Erythroblast (primary cell): ENCODE measurements around the gene LANCL2.

ENCODE experiments used
- DNase-seq, 2 experiments: peaks; one replicate each; lab custom pipeline; 2025; lab: John Stamatoyannopoulos, UW
- GATA1 ChIP-seq: IDR thresholded peaks from 2 replicates; pipeline ENCODE4 v1.6.1; 2011; ENCODE audit warnings: low read depth, mild to moderate bottlenecking, control low read depth, low read length, moderate library complexity
- POLR2A ChIP-seq: IDR thresholded peaks from 2 replicates; pipeline ENCODE4 v1.6.1; 2011; ENCODE audit warnings: mild to moderate bottlenecking, low read length

The LANCL2 gene

GRCh38 chr7:55444786-55445185, 79.6 kb downstream of the LANCL2 start:
- no peak for DNase-seq

GRCh38 chr7:55448526-55448925, 83.4 kb downstream of the LANCL2 start:
- TF ChIP-seq GATA1 (no peak), POLR2A (no peak)
- DNase-seq = no peak

More at GRCh38 chr7:55444786-55445185, 79.6 kb downstream of the LANCL2 start:
- no peak for TF ChIP-seq GATA1
- TF ChIP-seq POLR2A = no peak

GRCh38 chr7:55449205-55449991, 84.3 kb downstream of the LANCL2 start:
- TF ChIP-seq POLR2A (no peak), GATA1 (no peak)
- DNase-seq = no peak

DNA sequence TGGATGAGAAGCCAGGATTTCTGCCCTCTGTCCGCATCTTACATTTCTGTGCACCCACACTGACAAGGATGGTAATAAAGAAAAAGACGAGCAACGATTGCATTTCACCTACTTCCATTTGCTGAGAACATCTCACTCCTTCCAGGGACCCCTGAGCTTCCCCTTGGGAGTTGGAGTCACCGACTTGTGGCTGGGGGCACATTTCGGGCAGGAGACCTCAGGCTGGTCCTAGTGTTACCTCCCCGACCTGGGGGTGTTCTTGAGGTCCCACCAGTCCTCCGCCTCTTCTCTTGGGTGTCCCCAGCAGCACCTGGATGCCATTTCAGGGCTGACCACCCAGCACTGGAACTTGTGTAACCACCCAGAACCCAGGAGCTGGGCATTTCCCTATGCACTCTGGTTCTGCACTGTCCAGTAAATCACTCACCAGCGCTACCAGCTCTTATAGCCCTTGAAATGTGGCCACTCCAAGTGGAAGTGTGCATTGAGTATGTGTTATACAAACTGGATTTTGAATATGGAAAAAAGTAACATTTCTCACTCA, 84.9 kb downstream of the LANCL2 start:
- no peak for DNase-seq

GRCh38 chr7:55452971-55453370, 87.8 kb downstream of the LANCL2 start:
- TF ChIP-seq GATA1 = no peak
- DNase-seq = no peak

More for the DNA sequence above, 84.9 kb downstream of the LANCL2 start:
- no peak for TF ChIP-seq GATA1

DNA sequence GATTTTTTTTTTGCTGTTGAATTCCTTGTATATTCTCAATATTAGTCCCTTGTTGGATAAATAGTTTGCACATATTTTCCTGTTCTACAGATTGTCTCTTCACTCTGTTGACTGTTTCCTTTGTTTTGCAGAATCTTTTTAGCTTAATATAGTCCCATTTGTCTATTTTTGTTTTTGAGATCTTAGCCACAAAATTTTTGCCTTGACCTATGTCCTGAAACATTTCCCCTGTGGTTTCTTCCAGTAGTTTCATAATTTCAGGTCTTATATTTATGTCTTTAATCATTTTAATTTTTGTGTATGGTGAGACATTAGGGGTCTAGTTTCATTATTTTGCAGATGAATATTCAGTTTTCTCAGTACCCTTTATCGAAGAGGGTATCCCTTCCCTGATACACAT, 92.7 kb downstream of the LANCL2 start:
- TF ChIP-seq POLR2A = no peak
- TF ChIP-seq GATA1 = no peak
- no peak for DNase-seq

DNA sequence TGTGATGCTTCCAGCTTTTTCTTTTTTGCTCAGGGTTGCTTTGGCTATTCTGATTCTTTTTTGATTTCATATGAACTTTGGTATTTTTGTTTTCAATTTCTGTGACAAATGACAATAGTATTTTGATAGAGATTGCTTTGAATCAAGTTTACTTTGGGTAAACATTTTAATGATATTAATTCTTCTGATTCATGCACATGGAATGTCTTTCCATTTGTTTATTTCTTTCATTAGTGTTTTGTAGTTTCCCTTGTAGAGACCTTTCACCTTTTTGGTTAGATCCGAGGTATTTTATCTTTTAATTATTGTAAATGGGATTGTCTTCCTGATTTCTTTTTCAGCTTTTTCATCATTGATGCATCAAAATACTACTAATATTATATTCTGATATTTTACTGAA, 93.2 kb downstream of the LANCL2 start:
- DNase-seq = no peak

GRCh38 chr7:55463686-55464262, 98.6 kb downstream of the LANCL2 start:
- no peak for DNase-seq
- TF ChIP-seq POLR2A (no peak), GATA1 (no peak)

More for the DNA sequence above, 93.2 kb downstream of the LANCL2 start:
- no peak for TF ChIP-seq GATA1
- no peak for TF ChIP-seq POLR2A

DNA sequence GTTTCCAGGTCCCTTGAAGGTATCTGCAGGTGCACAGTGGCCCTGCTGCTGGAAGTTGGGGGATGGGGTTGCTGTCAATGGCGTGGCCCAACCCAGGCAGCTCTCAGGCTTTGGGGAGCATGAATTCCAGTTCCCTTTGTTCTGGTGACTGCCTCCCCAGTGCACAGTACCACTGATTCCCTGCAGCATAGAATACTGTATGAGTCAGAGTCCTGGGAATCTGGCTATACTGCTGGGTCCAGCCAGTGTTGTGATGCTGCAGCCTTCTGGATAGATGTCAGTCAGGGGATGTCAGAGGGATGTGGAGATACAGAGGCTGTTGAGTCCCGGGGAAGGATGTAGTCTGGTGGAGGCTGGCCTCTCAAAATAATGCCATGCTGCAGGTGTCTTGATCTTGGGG, 99.3 kb downstream of the LANCL2 start:
- no peak for TF ChIP-seq GATA1
- no peak for DNase-seq

GRCh38 chr7:55465691-55466090, 100.6 kb downstream of the LANCL2 start:
- no peak for TF ChIP-seq POLR2A
- no peak for TF ChIP-seq GATA1
- DNase-seq = no peak

GRCh38 chr7:55467047-55467593, 102.0 kb downstream of the LANCL2 start:
- TF ChIP-seq POLR2A (no peak), GATA1 (no peak)
- DNase-seq = no peak

- DNase-seq = no peak
- TF ChIP-seq POLR2A = no peak
Measured at GRCh38 chr7:55468495-55468894, 103.4 kb downstream of the LANCL2 start.

GRCh38 chr7:55469271-55469681, 104.1 kb downstream of the LANCL2 start:
- no peak for TF ChIP-seq GATA1
- no peak for TF ChIP-seq POLR2A
- no peak for DNase-seq

- no peak for TF ChIP-seq GATA1
- DNase-seq = no peak
Measured at GRCh38 chr7:55469721-55470120, 104.6 kb downstream of the LANCL2 start.
